OCI-LY7 (cell line): Measurements from ENCODE around the gene FAM241A. TPM values are rescaled to one million over a fixed set of nuclear protein-coding genes. Genes with fewer than 3 reads are reported as not detected.

Source experiments
- BruUV-seq: library from RNA; stranded (reverse); fragments of 400-500 nt; replicated peaks from 2 replicates; lab custom pipeline; 2021; lab: Mats Ljungman, UMichigan
- CTCF ChIA-PET: fragments of 300-600 bp; sonication (Branson Sonifier 250); formaldehyde crosslinking; loops from one replicate; lab custom pipeline; 2022; ENCODE audit warnings: antibody characterized with exemption; ENCODE audit not compliant: unreplicated experiment; lab: Charles Lee
- POLR2A ChIA-PET: fragments of 300-600 bp; sonication (Branson Sonifier 250); formaldehyde crosslinking; loops from one replicate; lab custom pipeline; 2022; ENCODE audit warnings: antibody characterized with exemption; lab: Charles Lee
- DNase-seq: peaks from one replicate; pipeline ENCODE4 v3.0.0-alpha.2; 2015; ENCODE audit warnings: low spot score
- H2AFZ ChIP-seq: fragments of 200-600 bp; sonication (generic), shearing (Covaris generic); 2 replicates; pipeline ENCODE4 v1.6.1; 2014; ENCODE audit warnings: mild to moderate bottlenecking, antibody characterized with exemption, low read length, moderate library complexity
- H3K27ac ChIP-seq: fragments of 200-600 bp; sonication (generic); 2 replicates; pipeline ENCODE4 v1.5.1; 2014; ENCODE audit warnings: mixed run types, low read depth, mild to moderate bottlenecking, moderate library complexity, low read length, inconsistent platforms; ENCODE audit not compliant: poor library complexity, severe bottlenecking
- H3K36me3 ChIP-seq: fragments of 200-600 bp; sonication (generic); 2 replicates; pipeline ENCODE4 v1.6.1; 2014; ENCODE audit warnings: mild to moderate bottlenecking, antibody characterized with exemption, low read length, moderate library complexity, mixed read lengths; ENCODE audit not compliant: insufficient read depth
- H3K4me1 ChIP-seq: fragments of 200-600 bp; sonication (generic); 2 replicates; pipeline ENCODE4 v1.5.1; 2014; ENCODE audit warnings: mild to moderate bottlenecking, low read length; ENCODE audit not compliant: insufficient read depth, poor library complexity, severe bottlenecking
- H3K4me2 ChIP-seq: fragments of 200-600 bp; sonication (generic); 2 replicates; pipeline ENCODE4 v1.6.1; 2014; ENCODE audit warnings: mild to moderate bottlenecking, low read length
- H3K4me3 ChIP-seq: fragments of 200-600 bp; sonication (generic); 2 replicates; pipeline ENCODE4 v1.5.1; 2014; ENCODE audit warnings: mild to moderate bottlenecking, low read depth, low read length; ENCODE audit not compliant: poor library complexity, severe bottlenecking
- H3K79me2 ChIP-seq: fragments of 200-600 bp; sonication (generic); 2 replicates; pipeline ENCODE4 v1.6.1; 2016; ENCODE audit warnings: low read depth, mild to moderate bottlenecking, low read length, moderate library complexity, mixed read lengths; ENCODE audit not compliant: insufficient read depth
- H3K9me2 ChIP-seq: fragments of 200-600 bp; sonication (generic); 2 replicates; pipeline ENCODE4 v1.6.1; 2016; ENCODE audit warnings: mild to moderate bottlenecking, low read length, mixed read lengths; ENCODE audit not compliant: insufficient read depth
- H3K9me3 ChIP-seq: fragments of 200-600 bp; sonication (generic); 2 replicates; pipeline ENCODE4 v1.6.1; 2014; ENCODE audit warnings: mild to moderate bottlenecking, mixed run types, low read length, mixed read lengths
- H4K20me1 ChIP-seq: fragments of 200-600 bp; sonication (generic); 2 replicates; pipeline ENCODE4 v1.6.1; 2014; ENCODE audit warnings: mild to moderate bottlenecking, antibody characterized with exemption, low read length, moderate library complexity, mixed read lengths; ENCODE audit not compliant: insufficient read depth
- CTCF ChIP-seq: fragments of 200-600 bp; sonication (generic); conservative IDR thresholded peaks from 2 replicates; pipeline ENCODE4 v1.5.1; 2014; ENCODE audit warnings: mild to moderate bottlenecking, antibody characterized with exemption, low read length, moderate library complexity, mixed read lengths
- EZH2phosphoT487 ChIP-seq: fragments of 200-600 bp; sonication (generic); IDR thresholded peaks from 2 replicates; pipeline ENCODE4 v1.6.1; 2018; ENCODE audit warnings: low read depth, borderline replicate concordance, mild to moderate bottlenecking, mixed run types, antibody characterized with exemption, low read length, moderate library complexity, mixed read lengths
- intact Hi-C: fragments of 100-400 bp; cut with micrococcal nuclease; formaldehyde crosslinking; loops from one replicate; pipeline ENCODE4 v1.10.0; 2022; ENCODE audit not compliant: unreplicated experiment
- total RNA-seq, 2 experiments: library from RNA; depleted of rRNA in 1 of 2; stranded (reverse); fragments of >200 nt in 1 of 2; shearing (Covaris generic) in 1 of 2; gene quantifications; 2 replicates each; pipeline ENCODE4 v1.2.3, GENCODE V29; 2014 to 2022

The FAM241A gene
- total RNA-seq, 2 experiments from 2014 or later = 2.5 to 9.5 TPM

GRCh38 chr4:112145790-112146501, 692 bp downstream of the FAM241A start:
- Histone ChIP-seq H3K4me1 (peaks cover 45% of the 10 kb centered on the region), H3K27ac (peak overlapping the region; percentile 44), H3K79me2 (peaks cover 50% of the 10 kb centered on the region), H3K4me2 (peak overlapping the region; percentile 84), H3K36me3 (peaks cover 5% of the 10 kb centered on the region; the same call in 1 of the 2 replicates), H3K4me3 (peak overlapping the region; percentile 75), H4K20me1 (no peaks in the 10 kb centered on the region), H2AFZ (peak overlapping the region; percentile 74), H3K9me3 (no peaks in the 10 kb centered on the region), H3K9me2 (no peaks in the 10 kb centered on the region)
- TF ChIP-seq EZH2phosphoT487 = no peak
- TF ChIP-seq CTCF = no peak
- no TSS peak for BruUV-seq
- ChIA-PET CTCF (interaction anchor here (0.6 kb wide), 1 partner anchor 44 kb away, joined by 3 read pairs; no protein-coding TSS in a partner anchor), POLR2A (interaction anchor here (0.8 to 7.1 kb wide), 4 partner anchors 10 to 17 kb away, joined by 4 to 37 read pairs (median 12); no protein-coding TSS in a partner anchor)
- peak; percentile 61 for DNase-seq
- intact Hi-C loops = loop anchor here (1.0 to 2.0 kb wide), 5 partner anchors 24 to 491 kb away; partner anchors contain the start of genes AP1AR, LARP7 and ZGRF1

- no TSS peak for BruUV-seq
- Histone ChIP-seq H3K9me3 (no peaks in the 10 kb centered on the region), H3K36me3 (peaks cover 7% of the 10 kb centered on the region; the same call in 1 of the 2 replicates), H2AFZ (peak overlapping the region; percentile 74), H3K4me3 (peak overlapping the region; percentile 75), H3K4me2 (peak overlapping the region; percentile 84), H3K9me2 (no peaks in the 10 kb centered on the region), H3K4me1 (peaks cover 48% of the 10 kb centered on the region), H4K20me1 (no peaks in the 10 kb centered on the region), H3K79me2 (peaks cover 51% of the 10 kb centered on the region), H3K27ac (peak overlapping the region; percentile 44)
- POLR2A ChIA-PET = interaction anchor here (0.7 to 7.1 kb wide), 7 partner anchors 10 to 86 kb away, joined by 3 to 37 read pairs (median 7); partner anchors contain the start of gene AP1AR
- DNase-seq = no peak
- CTCF ChIA-PET = interaction anchor here (0.6 kb wide), 1 partner anchor 43 kb away, joined by 3 read pairs; no protein-coding TSS in a partner anchor
- intact Hi-C loops = no loop called here
- TF ChIP-seq CTCF = no peak
- no peak for TF ChIP-seq EZH2phosphoT487
These were observed 1.2 kb downstream of the FAM241A start for GRCh38 chr4:112146502-112146813.
